ENCODE data around the gene HKDC1.
A peak's percentile ranks its signal among the peaks of the same experiment; 100 is the strongest.
"Not testable (repeated sequence)": the region's sequence is repeated elsewhere in the genome, so short reads cannot be mapped to it uniquely, and the experiment has no call there.

HKDC1 gene

DNA sequence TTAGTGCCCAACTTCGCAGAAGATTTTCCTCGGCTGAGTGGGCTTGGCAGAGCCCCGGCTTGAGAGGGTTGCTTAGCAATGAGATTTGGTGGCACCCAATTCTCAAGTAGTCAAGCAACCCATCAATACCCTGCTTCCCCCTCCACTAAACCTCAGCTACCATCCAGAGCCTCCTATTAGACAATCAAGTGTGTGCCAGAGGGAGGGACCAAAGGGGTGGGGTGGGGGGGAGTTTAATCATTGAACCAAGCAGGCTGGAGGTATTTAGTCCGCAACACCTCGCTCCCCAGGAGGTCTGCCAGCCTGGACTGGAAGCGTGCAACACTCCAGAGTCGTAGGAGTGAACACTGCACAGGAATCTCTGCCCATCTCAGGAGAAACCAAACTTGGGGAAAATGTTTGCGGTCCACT is at the start of gene HKDC1:
Gene HKDC1 (plus strand): TSS at position 292 of the 411 bp plus-strand sequence. CDS start 104 bp downstream, at position 396.
- no peak for DNase-seq

DNA sequence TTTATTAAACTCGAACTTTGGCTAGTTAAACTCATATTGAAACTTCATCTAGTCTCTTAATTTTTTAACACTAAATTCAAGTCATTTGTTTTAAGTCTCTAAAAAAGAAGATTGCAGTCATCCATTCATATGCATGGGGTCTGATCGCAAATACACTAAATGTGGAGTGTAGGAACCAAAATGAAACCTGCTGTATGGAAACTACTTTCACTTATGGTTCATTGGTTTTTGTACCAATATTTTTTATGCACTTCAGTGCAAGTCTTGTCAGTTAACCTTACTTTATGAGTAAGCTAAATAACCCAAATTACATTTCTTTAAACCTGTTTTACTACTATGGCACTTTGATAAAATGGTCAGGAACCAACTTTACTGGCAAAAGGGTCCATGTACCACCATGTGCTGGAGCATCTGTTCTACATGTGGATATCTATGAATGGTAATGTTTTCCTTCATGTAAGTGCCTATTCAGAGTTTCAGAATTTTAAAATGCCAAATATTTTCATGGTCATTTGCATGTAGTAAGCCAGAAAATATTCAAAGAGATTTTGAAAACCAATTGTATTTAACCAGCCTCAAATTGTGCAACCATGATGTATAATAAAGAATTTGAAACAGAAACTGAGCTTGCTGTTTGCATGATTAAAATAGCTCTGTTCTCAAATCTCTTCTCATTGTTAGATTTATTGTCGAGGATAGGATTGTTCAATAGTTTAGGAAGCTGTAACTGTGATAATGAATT is 47.7 kb upstream of the HKDC1 start:
- no peak for DNase-seq

GRCh38 chr10:69175326-69175725 is 44.8 kb upstream of the HKDC1 start:
- DNase-seq: not testable (repeated sequence)

- no peak for DNase-seq
Observed at GRCh38 chr10:69176823-69177222, 43.3 kb upstream of the HKDC1 start.

DNA sequence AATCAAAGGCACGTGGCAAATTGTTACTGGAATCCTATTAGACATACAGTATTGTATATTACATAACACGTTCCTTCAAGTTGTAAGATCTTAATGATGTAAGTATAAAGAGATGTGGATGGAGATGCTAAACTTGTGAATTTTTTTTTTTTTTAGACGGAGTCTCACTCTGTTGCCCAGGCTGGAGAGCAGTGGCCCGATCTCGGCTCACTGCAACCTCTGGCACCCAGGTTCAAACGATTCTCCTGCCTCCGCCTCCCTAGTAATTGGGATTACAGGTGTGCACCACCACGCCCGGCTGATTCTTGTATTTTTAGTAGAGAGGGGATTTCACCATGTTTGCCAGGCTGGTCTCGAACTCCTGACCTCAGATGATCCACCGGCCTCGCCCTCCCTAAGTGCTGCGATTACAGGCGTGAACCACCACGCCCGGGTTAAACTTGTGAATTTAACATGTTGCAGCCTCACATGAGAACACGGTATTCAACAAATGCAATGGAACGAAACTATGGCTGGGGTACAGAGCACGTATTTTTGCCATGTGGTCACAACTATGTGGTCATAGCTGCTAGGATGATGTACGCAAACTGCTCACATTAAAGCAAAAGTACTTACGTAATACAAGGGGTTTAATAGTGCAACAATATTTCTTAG is 40.9 kb upstream of the HKDC1 start:
- DNase-seq: no peak

DNA sequence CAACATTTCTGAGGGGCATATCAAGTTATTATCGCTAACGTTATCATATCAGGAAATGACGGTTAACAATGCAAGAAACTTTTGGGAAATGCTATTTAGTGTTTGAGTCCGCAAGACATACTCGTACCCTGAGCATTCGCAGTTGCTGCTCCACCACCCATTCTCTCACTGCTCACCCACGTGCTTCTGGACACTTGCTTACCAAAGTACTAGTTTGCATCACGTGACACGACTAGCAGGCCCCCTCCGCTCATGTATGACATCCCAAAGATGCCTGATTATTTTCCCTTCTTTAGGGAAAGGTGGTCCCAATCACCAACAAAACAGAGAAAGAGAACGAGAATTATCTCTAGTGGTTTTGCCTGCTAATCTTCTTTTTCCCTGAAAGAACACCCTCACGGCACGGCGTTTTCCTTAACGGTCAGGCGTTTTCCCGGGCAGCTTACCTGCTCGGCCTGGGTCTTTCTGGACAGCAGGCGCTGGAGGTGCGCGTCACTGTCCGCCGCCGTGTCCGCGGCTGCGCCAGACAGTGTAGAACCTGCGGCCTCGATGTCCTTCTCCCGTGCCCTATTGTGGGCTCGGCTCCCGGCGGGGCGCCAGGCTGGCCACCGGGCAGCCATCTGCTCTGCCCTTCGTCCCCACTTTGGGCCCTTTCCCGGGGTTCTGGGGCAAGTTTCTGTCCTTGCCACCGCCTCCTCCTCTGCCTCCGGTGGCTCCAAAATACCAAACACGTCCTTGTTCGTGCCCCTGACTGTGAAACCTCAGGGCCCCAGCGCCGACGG is 40.2 kb upstream of the HKDC1 start, which contains the start of gene SUPV3L1:
Gene SUPV3L1 (plus strand): TSS at position 492 of the 782 bp plus-strand sequence. CDS start 58 bp downstream, at position 550.
- DNase-seq: peak; percentile 50

- peak; percentile 4 for DNase-seq
Observed at GRCh38 chr10:69180525-69181204, 39.5 kb upstream of the HKDC1 start.

- no peak for DNase-seq
Observed at GRCh38 chr10:69181433-69181832, 38.7 kb upstream of the HKDC1 start.

GRCh38 chr10:69182005-69182404 is 38.1 kb upstream of the HKDC1 start:
- no peak for DNase-seq

DNA sequence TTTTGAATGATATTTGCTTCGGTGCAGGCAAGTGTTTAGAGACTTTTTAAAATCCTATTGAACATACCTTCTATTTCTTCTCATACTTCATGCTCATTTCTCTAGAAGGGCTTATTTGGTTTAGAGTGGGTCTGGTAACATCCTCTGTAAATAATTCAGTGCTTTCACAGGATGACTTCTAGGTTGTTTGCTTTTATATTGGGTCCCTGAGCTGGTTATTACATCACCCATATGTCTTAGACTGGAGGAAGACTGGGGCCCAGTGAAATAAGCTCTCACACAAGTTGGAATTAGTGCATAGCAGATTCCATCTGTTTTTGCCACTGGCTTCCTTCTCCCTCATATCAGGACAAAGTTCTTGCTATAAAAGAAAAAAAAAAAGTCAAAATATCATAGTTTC is 33.6 kb upstream of the HKDC1 start:
- DNase-seq: no peak

DNA sequence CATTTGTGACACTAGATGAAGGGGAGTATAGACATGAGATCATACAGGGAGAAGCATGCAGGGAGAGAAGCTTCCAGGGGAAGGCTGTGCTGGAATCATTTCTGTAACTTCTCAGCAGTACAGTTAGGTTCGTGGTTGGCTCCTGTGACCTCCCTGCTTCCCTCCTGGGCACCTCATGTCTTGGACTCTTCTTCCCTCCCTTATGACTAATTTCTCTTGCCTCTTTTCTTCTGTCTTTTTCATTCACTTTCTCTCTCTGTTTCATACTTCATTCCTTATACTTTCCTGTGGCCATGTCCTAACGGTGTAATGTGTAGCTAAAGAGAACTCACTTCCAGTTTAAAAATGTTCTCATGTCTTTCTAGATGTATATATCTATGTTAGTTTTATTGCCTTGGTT is 19.1 kb upstream of the HKDC1 start:
- DNase-seq: no peak

DNA sequence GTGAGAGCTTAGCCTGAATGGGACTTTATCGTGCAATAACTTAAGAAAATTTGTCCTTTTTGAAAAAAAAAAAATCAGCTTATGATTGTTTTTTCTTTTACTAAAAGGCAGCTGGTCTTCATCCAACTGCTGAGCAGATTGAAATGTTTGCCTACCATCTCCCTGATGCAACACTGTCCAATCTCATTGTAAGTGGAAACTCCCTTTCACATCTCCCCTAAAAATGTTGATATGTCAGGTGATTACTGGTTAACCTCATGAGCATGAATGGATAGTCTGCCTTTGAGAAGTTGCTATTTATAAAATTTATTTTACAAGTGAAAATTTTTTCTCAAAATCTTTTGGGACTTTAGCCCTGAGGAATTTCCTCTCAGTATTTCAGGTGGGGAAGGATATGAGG is 17.8 kb upstream of the HKDC1 start:
- DNase-seq: no peak

GRCh38 chr10:69208761-69209160 is 11.4 kb upstream of the HKDC1 start:
- no peak for DNase-seq

- no peak for DNase-seq
Observed at GRCh38 chr10:69209787-69210484, 10.2 kb upstream of the HKDC1 start.

DNA sequence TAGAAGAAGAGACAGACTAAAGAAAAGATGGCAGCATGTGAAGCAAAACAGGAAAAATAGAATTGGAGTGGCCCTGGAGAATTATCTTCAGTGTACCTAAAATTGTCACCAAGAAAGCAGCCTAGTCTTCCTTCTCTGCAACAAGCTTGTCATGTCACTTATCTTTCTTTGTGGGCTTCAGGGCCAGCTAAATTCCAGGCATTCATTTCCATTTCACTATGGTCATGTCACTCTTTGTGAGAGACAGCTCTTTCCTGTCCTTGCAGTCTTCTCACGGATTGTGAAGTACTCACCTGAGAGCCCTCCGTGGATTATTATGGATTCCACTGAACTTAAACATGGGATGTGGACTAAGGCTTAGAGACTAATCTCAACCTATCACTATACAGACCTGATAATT is 9.0 kb upstream of the HKDC1 start:
- no peak for DNase-seq

GRCh38 chr10:69211524-69211923 is 8.6 kb upstream of the HKDC1 start:
- DNase-seq: no peak

- DNase-seq: no peak
Observed at GRCh38 chr10:69213591-69214311, 6.4 kb upstream of the HKDC1 start.

DNA sequence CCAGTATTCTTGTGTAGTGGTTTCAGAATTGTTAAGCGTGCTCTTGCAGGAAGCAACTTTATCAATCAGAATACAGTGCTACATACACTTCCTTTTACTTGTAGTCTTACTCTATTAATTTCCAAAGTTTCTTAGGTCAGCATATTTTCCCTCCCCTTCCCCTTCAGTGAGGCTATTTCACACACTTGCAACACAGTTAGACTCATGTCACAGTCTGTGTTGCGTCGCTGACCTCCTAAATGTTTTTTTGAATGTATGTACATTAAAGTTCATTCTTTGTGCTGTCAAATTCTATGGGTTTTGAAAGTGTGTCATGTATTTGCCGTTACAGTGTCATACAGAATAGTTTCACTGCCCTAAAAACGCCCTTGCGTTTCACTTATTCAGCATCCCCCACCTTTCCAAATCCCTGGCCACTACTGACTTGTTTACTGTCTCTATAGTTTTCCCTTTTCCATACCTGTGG is 5.4 kb upstream of the HKDC1 start:
- DNase-seq: no peak

- DNase-seq: no peak
Observed at GRCh38 chr10:69215405-69216171, 4.5 kb upstream of the HKDC1 start.

DNA sequence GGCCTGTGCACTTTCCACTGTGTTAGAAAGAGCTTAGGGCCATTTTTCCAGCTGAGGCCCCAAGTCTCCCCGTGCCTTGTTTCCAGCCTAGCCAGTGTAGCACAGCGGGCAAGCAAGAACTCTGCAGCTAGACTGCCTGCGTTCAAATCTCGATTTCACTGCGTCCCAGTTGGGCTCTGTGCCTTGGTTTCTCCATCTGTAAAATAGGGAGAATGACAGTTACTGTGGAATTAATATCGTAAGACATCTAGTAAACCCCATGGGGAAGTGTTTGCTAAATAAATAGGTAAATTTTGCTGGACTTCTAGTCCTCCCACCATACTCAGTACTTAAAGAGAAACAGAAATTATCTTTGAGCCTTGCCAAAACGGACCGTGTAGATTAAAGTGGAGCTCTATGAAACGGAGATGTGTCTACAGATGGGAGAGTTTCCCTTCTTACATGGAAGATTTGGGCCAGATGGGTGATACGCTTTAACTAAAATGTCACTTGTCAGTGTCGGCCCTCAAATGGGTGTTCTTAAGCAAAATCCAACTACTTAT is 3.5 kb upstream of the HKDC1 start:
- no peak for DNase-seq

Data from NCI-H1436 treated with DMSO at 0.1 percent for 48 hours (cell line).